DMS153 treated with DMSO at 0.1 percent for 48 hours (cell line): ENCODE results near the gene ABAT.

ENCODE experiments used
- DNase-seq: peaks from one replicate; lab custom pipeline; 2025; ENCODE audit not compliant: unreplicated experiment; lab: John Stamatoyannopoulos, UW

Gene ABAT

GRCh38 chr16:8716052-8716451, 41.6 kb downstream of the ABAT start:
- no peak for DNase-seq

GRCh38 chr16:8716592-8716991, 42.2 kb downstream of the ABAT start:
- peak; percentile 12 for DNase-seq

DNA sequence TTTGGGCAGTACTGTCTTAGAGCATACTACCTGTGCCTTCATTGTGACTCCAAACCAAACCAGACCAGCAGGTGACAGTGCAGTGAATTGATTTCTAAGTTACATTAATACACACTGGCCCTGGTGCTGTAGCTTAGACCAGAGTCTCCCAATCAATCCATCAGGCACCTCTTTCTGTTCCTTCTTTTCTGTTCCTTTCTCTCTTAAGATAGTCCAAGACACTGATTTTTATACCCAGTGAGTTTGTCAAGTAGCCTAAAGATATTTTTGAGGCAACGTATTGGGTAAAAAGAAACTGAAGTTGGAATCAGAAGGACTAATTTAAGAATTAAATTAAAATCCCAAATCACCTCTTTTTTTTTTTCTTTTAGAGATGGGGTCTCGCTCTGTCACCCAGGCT, 43.1 kb downstream of the ABAT start:
- no peak for DNase-seq

GRCh38 chr16:8717892-8718415, 43.5 kb downstream of the ABAT start:
- no peak for DNase-seq

GRCh38 chr16:8718851-8719680, 44.6 kb downstream of the ABAT start:
- no peak for DNase-seq

- DNase-seq: peak; percentile 62
Observed at GRCh38 chr16:8720080-8720966, 45.9 kb downstream of the ABAT start.

DNA sequence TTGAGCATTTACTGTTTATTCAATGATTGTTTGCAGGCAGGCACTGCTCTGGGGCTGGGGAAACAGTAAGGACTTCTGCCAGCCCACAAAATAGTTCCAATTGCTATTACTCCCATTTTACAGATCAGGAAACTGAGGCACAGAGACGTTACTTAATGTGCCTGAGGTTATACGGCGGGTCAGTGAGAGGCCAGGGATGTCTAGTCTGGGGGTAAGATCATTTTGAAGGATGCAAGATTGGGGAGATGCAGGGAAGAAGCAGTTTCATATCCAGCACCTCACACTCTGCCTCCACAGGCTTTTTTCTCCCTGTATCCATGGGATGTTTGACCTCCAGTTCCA, 46.5 kb downstream of the ABAT start:
- DNase-seq: no peak

- peak; percentile 43 for DNase-seq
Observed at GRCh38 chr16:8721336-8722024, 47.1 kb downstream of the ABAT start.

GRCh38 chr16:8722025-8722348, 47.6 kb downstream of the ABAT start:
- no peak for DNase-seq

DNA sequence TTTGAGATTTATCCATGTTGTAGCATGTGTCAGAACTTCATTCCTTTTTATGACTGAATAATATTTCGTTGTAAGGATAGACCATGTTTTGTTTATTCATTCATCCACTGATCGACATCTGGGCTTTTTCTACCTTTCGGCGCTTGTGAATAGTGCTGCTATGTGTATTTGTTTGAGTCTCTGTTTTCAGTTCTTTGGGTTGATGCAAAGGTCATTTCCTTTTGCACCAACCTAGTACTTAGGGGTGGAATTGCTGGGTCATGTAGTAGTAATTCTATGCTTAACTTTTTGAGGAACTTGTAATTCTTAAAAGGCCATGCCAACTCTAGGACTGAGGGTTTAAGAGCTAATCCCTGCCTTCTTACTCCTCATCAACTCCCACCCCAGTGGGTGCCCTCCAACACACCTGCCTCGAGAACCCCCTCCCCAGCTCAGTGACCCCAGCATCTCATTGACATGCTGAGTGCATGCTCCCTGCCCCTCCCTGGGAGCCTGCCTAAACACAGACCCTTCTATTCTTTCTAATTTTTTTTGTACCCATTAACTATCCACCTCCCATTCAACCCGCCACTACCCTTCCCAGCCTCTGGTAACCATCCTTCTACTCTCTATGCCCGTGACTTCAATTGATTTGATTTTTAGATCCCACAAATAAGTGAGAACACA, 51.2 kb downstream of the ABAT start:
- no peak for DNase-seq

DNA sequence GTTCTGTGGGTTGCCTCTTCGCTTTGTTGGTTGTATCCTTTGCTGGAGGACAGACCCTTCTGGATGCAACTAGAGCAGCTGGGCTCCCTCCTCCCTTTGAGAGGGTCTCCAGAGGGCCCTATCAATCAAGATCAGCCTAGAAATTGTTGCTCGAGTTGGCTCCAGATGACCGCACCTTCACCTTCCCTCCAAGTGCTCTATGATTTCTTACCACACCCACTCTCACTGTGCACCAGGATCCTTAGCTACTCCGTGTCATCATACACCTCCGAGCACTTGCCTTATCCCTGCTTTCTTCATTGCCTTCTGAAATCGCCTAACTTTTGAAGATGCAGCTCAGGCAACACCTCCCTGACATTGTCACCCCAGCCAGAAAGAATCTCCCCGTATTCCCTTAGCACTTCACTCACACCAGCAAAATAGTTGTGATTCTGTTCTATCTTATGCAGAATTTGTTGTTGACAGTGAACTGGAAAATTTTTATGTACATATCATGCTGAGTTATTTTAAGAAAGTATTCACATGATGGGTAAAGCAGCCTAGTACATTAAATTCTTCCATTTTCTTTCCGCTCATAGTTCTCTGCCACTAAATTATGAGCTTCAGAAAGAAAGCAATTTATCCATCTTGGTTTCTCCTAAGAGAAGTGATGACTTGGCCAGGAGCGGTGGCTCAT, 52.9 kb downstream of the ABAT start:
- no peak for DNase-seq

GRCh38 chr16:8727857-8728618, 53.6 kb downstream of the ABAT start:
- DNase-seq: no peak

DNA sequence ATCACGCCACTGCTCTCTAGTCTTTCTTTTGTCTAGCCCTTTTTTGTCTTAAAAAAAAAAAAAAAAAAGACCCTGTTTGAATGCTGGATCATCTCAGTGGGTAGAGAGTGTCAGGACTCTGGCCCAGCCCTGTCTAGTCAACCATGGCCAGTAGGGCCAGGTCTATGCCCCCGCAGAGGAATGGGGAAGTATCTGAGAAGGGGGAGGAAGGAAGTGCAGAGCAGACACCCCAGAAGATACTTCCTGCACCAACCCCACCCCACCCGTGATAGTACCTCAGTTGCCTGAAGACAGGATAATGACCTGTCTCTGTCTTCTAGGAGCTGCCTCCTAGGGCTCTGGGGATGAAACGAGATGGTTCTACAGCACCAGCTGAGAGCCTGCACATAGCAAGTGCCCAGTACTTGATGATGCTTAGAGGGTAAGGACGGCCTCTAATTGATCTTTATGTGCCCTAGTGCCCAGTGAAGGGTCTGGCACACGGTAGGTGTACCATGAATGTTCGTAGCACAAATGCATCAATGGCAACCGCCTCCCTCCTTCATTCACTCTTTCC, 55.4 kb downstream of the ABAT start:
- no peak for DNase-seq

DNA sequence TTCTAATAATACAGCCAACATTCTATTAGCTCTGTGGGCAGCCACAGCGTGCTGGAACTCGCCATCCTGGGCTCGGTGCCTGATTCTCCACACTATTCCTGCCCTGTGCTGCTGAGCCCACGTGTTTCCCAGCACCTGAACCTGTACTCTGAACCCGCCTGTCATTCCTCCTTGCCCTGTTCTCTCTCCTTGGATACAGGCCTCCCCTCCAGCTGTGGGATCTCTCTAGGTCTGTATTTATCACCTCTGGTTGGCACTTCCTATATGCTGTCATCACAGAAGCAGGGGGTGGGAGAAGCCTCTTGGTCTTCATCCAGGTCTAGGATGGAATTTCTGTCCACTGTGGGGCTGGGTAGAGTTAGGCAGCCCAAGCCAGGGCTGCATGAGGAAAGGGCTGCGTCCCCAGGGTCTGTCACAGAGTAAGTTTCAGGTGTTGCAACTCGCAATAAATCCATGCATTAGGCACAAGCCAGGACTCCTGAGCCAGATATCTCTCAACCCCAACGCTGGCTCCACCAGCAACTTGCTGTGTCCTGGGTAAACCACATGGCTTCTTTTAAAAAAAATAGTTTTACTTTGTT, 56.0 kb downstream of the ABAT start:
- DNase-seq: peak; percentile 10

DNA sequence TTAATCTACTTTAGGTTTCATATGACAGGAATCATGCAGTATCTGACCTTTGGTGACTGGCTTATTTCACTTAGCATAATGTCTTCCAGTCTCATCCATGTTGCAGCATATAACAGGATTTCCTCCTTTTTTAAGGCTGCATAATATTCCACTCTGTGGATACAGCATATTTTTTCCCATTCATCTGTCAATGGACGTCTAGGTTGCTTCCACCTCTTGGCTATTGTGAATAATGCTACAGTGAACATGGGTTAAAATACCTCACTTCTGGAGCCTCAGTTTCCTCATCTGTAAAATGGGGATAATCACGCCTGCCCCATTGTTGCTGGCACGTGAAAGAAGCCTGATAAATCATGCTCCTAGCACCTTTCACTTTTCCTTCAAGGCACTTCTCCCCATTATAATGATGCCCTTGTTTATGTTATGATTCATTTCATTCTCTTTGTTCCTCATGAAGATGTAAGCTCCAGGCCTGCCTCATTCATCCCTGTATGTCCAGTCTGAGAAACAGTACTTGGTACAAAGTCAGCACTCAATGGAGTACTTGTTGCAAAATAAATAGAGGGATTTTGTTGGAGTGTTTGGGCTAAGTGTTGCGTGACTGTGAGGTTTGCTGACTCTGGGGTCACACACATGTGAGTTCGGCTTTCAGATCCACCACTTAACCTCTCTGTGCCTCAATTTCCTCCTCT, 59.6 kb downstream of the ABAT start:
- DNase-seq: no peak

GRCh38 chr16:8735574-8735973, 61.2 kb downstream of the ABAT start:
- DNase-seq: no peak

- DNase-seq: no peak
Observed at GRCh38 chr16:8736123-8736668, 61.8 kb downstream of the ABAT start.

- no peak for DNase-seq
Observed at GRCh38 chr16:8739151-8739550, 64.7 kb downstream of the ABAT start.
